Body of pancreas (tissue), 4 donors: ENCODE data around the gene GNAT2. TPM values are rescaled to one million over a fixed set of nuclear protein-coding genes. Genes with fewer than 3 reads are reported as not detected.

Source experiments
- ATAC-seq: fragments of 150-250 bp; one replicate; pipeline ENCODE4 v1.9.1; 2016
- DNase-seq, 4 donors: peaks; one replicate each; pipeline ENCODE4 v3.0.0-alpha.2; 2019
- H3K27ac ChIP-seq, 4 donors: fragments of 200-600 bp; sonication (generic); 1 replicate in 3 of 4; 2 replicates in 1 of 4; pipeline versions ENCODE4 v1.5.1 to v1.6.1; 2016 to 2019; ENCODE audit warnings: mild to moderate bottlenecking in 1 of 4, mixed read lengths in 1 of 4, moderate library complexity in 1 of 4
- H3K27me3 ChIP-seq, 2 donors: fragments of 200-600 bp; sonication (generic); one replicate each; pipeline ENCODE4 v1.6.0; 2016; ENCODE audit warnings: mild to moderate bottlenecking in 1 of 2
- H3K36me3 ChIP-seq, 2 donors: fragments of 200-600 bp; sonication (generic); replicated peaks in 1 of 2; 2 replicates each; pipeline ENCODE4 v1.5.1; 2016; ENCODE audit warnings: low read depth in 2 of 2; ENCODE audit not compliant: insufficient read depth in 1 of 2
- H3K4me1 ChIP-seq: fragments of 200-600 bp; sonication (generic); one replicate; pipeline ENCODE4 v1.6.0; 2016
- H3K4me3 ChIP-seq, 2 donors: fragments of 200-600 bp; sonication (generic); 1 replicate in 1 of 2; 2 replicates in 1 of 2; pipeline ENCODE4 v1.5.1; 2016 to 2019
- H3K9me3 ChIP-seq, 3 donors: fragments of 200-600 bp; sonication (generic); 1 replicate in 2 of 3; 2 replicates in 1 of 3; pipeline ENCODE4 v1.5.1; 2016
- POLR2A ChIP-seq, 3 donors: fragments of 450-650 bp; IDR thresholded peaks; one replicate each; pipeline ENCODE4 v1.6.1; 2016; ENCODE audit warnings: antibody characterized with exemption in 3 of 3, mild to moderate bottlenecking in 2 of 3
- WGBS, 2 donors: methylation state at CpG; one replicate each; pipeline ENCODE4 v1.1.5; 2017; 5-methylcytosine and 5-hydroxymethylcytosine counted together
- intact Hi-C: fragments of 100-400 bp; cut with DNase I; formaldehyde crosslinking; loops from one replicate; pipeline ENCODE4 v1.15.1; 2023
- total RNA-seq, 2 donors: library from RNA; depleted of rRNA; stranded (reverse); fragments of >200 nt; gene quantifications; one replicate each; pipeline ENCODE4 v1.1.0, GENCODE V29; 2016
- TF ChIP-seq, protein P1 (sequence below), 7 experiments: fragments of 450-650 bp in 4 of 7; fragments of 200-600 bp in 3 of 7; sonication (generic) in 3 of 7; IDR thresholded peaks; one replicate each; pipeline ENCODE4 v1.5.1; 2016 to 2019; ENCODE audit warnings: antibody characterized with exemption in 7 of 7

The GNAT2 gene
- total RNA-seq, 2 donors from 2014 or later: not detected

DNA sequence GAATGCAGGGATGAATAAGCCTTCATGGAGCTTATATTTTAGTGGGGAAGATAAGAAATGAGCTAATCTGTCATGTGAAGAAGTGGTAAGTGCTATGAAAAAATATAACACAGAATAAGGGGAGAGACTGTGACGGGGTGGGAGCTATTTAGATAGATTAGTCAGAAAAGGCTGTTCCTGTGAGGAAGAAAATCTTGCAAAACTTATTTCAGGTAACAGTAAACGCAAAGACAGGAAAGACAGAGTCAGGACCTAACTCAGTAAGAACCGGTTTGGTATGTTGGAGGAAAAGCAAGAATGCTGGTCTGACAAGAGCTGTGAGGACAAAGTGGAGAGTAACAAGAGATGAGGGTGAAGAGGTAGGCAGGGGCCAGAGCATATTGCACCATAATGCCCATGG, 49.0 kb downstream of the GNAT2 start:
- intact Hi-C loops: no loop called here
- peak in 1 of 4 donors; percentile 12 for DNase-seq
- TF ChIP-seq, protein P1, sequence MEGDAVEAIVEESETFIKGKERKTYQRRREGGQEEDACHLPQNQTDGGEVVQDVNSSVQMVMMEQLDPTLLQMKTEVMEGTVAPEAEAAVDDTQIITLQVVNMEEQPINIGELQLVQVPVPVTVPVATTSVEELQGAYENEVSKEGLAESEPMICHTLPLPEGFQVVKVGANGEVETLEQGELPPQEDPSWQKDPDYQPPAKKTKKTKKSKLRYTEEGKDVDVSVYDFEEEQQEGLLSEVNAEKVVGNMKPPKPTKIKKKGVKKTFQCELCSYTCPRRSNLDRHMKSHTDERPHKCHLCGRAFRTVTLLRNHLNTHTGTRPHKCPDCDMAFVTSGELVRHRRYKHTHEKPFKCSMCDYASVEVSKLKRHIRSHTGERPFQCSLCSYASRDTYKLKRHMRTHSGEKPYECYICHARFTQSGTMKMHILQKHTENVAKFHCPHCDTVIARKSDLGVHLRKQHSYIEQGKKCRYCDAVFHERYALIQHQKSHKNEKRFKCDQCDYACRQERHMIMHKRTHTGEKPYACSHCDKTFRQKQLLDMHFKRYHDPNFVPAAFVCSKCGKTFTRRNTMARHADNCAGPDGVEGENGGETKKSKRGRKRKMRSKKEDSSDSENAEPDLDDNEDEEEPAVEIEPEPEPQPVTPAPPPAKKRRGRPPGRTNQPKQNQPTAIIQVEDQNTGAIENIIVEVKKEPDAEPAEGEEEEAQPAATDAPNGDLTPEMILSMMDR (IDR thresholded peaks at IDR 0.05): no peak
- no peak for TF ChIP-seq POLR2A (IDR thresholded peaks at IDR 0.05)
- H3K27me3 ChIP-seq: no peaks in the 10 kb centered on the region
- H3K4me3 ChIP-seq: no peak overlapping the region
- peak; percentile 72 for ATAC-seq
- H3K36me3 ChIP-seq: no peaks in the 10 kb centered on the region
- WGBS, 2 donors: 13 to 14% methylated on average over 3 of the region's 3 CpGs
- no peaks in the 10 kb centered on the region for H3K9me3 ChIP-seq
- H3K27ac ChIP-seq: peak overlapping the region in 3 of 4 donors; percentile 13 to 62 (median 37)
- peaks cover 67% of the 10 kb centered on the region for H3K4me1 ChIP-seq

DNA sequence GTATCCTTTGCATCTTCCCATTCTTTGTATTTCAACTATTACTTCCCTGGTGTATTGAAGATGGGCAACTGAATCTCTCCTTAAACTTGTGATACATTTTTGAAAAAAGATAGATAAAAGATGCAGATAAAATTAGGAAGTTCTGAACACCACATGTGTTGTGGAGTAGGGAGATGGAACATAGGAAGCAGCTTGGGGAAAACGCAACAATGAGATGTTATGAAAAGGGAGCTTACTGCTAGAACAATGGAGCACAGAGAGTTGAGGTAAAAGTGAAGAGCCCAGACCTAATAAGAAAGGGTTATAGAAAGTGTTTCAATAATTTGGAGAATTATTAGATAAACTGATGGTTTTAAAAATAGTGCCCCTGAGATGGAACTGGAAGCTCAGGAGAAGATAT, 50.1 kb downstream of the GNAT2 start:
- intact Hi-C loops: no loop called here
- H3K4me3 ChIP-seq: no peak overlapping the region
- ATAC-seq: no peak
- 79 to 87% methylated on average over 1 of the region's 1 CpG for WGBS, 2 donors
- H3K9me3 ChIP-seq: no peaks in the 10 kb centered on the region
- peak overlapping the region in 1 of 4 donors; percentile 56 for H3K27ac ChIP-seq
- TF ChIP-seq POLR2A (IDR thresholded peaks at IDR 0.05): no peak
- TF ChIP-seq, protein P1 (IDR thresholded peaks at IDR 0.05): no peak
- H3K4me1 ChIP-seq: peaks cover 77% of the 10 kb centered on the region
- DNase-seq: no peak
- no peaks in the 10 kb centered on the region for H3K27me3 ChIP-seq
- no peaks in the 10 kb centered on the region for H3K36me3 ChIP-seq

DNA sequence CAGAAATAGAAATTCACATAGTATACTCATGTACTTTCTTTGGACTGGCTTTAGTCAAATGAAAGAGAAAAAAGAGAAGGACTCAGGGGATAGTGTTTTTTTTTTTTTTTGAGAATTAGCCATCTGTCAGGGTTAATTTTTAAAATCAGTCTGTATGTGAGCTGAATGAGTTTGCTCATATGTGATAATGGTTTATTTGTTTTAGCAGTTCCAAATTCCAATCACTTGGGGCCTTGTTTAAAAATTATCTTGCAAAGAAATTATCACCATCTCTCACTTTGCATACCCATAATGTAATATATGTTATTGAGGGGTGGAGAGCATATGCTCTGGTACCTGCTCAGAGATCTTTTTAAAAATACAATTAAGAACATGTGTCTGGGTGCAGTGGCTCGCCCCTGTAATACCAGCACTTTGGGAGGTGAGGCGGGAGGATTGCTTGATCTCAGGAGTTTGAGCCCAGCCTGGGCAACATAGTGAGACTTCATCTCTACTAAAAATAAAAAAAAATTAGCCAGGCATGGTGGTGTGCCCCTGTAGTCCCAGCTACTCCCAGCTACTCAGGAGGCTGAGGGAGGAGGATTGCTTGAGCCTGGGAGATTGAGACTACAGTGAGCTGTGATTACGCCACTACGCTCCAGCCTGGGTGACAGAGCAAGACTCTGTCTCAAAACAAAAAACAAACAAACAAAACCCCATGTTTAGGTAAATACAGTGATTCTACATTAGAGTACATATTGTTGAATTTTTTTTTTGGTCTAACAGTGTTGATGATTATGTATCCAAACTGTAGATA, 51.3 kb downstream of the GNAT2 start:
- Histone ChIP-seq H3K27ac (peak overlapping the region in 2 of 4 donors; percentile 4 to 56), H3K36me3 (no peaks in the 10 kb centered on the region), H3K4me3 (no peak overlapping the region), H3K9me3 (no peaks in the 10 kb centered on the region), H3K27me3 (no peaks in the 10 kb centered on the region), H3K4me1 (peaks cover 82% of the 10 kb centered on the region)
- WGBS, 2 donors: 47 to 53% methylated on average over 4 of the region's 4 CpGs
- DNase-seq (no peak), ATAC-seq (peak; percentile 59)
- no peak for TF ChIP-seq POLR2A (IDR thresholded peaks at IDR 0.05)
- TF ChIP-seq, protein P1 (IDR thresholded peaks at IDR 0.05): peak in 2 of 7 experiments; percentile 24 to 25
- intact Hi-C loops: no loop called here

DNA sequence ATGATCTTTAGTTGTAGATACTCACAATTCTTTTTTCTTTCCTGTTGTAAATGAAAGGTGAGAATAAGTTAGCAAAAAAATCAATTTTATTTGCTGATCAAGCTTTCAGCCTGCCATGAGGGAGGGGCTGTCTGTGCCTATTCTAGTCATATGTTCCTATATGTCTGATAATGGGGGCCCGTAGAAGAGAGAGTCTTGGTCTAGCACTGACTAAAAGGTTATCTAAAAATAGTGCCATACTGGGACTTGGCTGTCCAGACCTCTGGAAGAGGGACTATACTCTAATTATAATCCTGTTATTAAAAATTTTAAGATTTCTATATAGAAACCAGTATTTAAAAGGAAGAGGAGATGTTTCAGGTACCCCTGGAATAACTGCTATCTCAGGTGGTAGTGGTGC, 52.4 kb downstream of the GNAT2 start:
- DNase-seq: no peak
- peak overlapping the region in 1 of 4 donors; percentile 56 for H3K27ac ChIP-seq
- 27 to 29% methylated on average over 1 of the region's 1 CpG for WGBS, 2 donors
- no peaks in the 10 kb centered on the region for H3K9me3 ChIP-seq
- peaks cover 82% of the 10 kb centered on the region for H3K4me1 ChIP-seq
- ATAC-seq: no peak
- no peak overlapping the region for H3K4me3 ChIP-seq
- no peaks in the 10 kb centered on the region for H3K36me3 ChIP-seq
- intact Hi-C loops: no loop called here
- no peak for TF ChIP-seq POLR2A (IDR thresholded peaks at IDR 0.05)
- TF ChIP-seq, protein P1 (IDR thresholded peaks at IDR 0.05): no peak
- no peaks in the 10 kb centered on the region for H3K27me3 ChIP-seq

DNA sequence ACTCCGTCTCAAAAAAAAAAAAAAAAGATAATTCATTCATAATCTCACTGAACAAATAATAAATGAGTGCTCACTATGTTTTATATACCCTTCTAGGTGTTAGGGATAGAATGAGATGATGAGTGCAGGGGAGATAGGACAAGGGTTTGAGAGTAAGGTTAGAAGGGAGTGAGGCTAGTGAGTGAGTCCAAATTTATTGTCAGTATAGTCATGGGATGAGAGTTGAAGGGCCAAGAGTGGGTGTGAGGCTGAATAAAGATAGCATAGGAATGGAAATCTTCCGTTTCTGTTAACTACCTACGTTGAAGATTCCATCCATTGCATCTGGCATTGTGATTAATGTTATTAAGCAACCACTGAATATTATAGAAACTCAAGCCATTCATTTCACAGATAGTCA, 54.2 kb downstream of the GNAT2 start:
- peaks cover 80% of the 10 kb centered on the region for H3K4me1 ChIP-seq
- H3K27ac ChIP-seq: no peak overlapping the region
- no peaks in the 10 kb centered on the region for H3K27me3 ChIP-seq
- no peaks in the 10 kb centered on the region for H3K9me3 ChIP-seq
- ATAC-seq (no peak), DNase-seq (no peak)
- 79% methylated on average over 3 of the region's 3 CpGs for WGBS, 2 donors
- intact Hi-C loops: no loop called here
- H3K36me3 ChIP-seq: no peaks in the 10 kb centered on the region
- H3K4me3 ChIP-seq: no peak overlapping the region
- no peak for TF ChIP-seq POLR2A (IDR thresholded peaks at IDR 0.05)
- TF ChIP-seq, protein P1 (IDR thresholded peaks at IDR 0.05): no peak
